SK-N-SH (cell line): ENCODE data around the gene TNRC6C. TPM values are rescaled to one million over a fixed set of nuclear protein-coding genes. Genes with fewer than 3 reads are reported as not detected.

ENCODE experiments used
- CTCF ChIA-PET: fragments of 300-600, 350-600 bp; formaldehyde crosslinking; extraction: SDS; loops from one replicate; lab custom pipeline; 2021; lab: Yijun Ruan, JAX
- POLR2A ChIA-PET: fragments of 350-600 bp; sonication (Branson Sonifier 250); formaldehyde crosslinking; extraction: SDS; loops from one replicate; lab custom pipeline; 2020; ENCODE audit warnings: antibody characterized with exemption, inconsistent platforms; lab: Yijun Ruan, JAX
- DNase-seq: peaks from one replicate; pipeline ENCODE4 v3.0.0; 2012
- H2AFZ ChIP-seq: fragments of 200-600 bp; sonication (generic); 2 replicates; pipeline ENCODE4 v1.8.1; 2016; ENCODE audit warnings: antibody characterized with exemption, mild to moderate bottlenecking, low read depth
- H3F3A ChIP-seq: fragments of 200-600 bp; sonication (generic); replicated peaks from 2 replicates; pipeline ENCODE3; 2016; ENCODE audit warnings: antibody characterized with exemption, mild to moderate bottlenecking; ENCODE audit not compliant: insufficient read depth
- H3K27ac ChIP-seq, 2 experiments: fragments of 200-500 bp in 1 of 2; fragments of 200-600 bp in 1 of 2; sonication (Bioruptor generic) in 1 of 2; sonication (generic), shearing (Covaris generic) in 1 of 2; 2 replicates each; pipeline versions ENCODE4 v1.5.1 to v1.6.1; 2014 to 2016; ENCODE audit warnings: low read depth in 2 of 2, inconsistent platforms in 1 of 2, low read length in 1 of 2, mild to moderate bottlenecking in 1 of 2, mixed read lengths in 1 of 2
- H3K27me3 ChIP-seq: fragments of 200-600 bp; sonication (generic), shearing (Covaris generic); 2 replicates; pipeline ENCODE4 v1.6.1; 2016; ENCODE audit warnings: mixed run types; ENCODE audit not compliant: insufficient read depth
- H3K36me3 ChIP-seq, 2 experiments: fragments of 200-500 bp in 1 of 2; fragments of 200-600 bp in 1 of 2; sonication (Bioruptor generic) in 1 of 2; sonication (generic) in 1 of 2; replicated peaks in 1 of 2; 2 replicates each; pipeline versions ENCODE3 to v1.5.1; 2014 to 2016; ENCODE audit warnings: low read length in 1 of 2, mild to moderate bottlenecking in 1 of 2; ENCODE audit not compliant: insufficient read depth in 2 of 2, control insufficient read depth in 1 of 2
- H3K4me1 ChIP-seq, 2 experiments: fragments of 200-500 bp in 1 of 2; fragments of 200-600 bp in 1 of 2; sonication (Bioruptor generic) in 1 of 2; sonication (generic), shearing (Covaris generic) in 1 of 2; 2 replicates each; pipeline versions ENCODE4 v1.5.1 to v1.6.1; 2014 to 2016; ENCODE audit warnings: low read depth in 1 of 2, low read length in 1 of 2, mixed run types in 1 of 2; ENCODE audit not compliant: insufficient read depth in 2 of 2, control insufficient read depth in 1 of 2
- H3K4me2 ChIP-seq: fragments of 200-600 bp; sonication (generic), shearing (Covaris generic); 2 replicates; pipeline ENCODE4 v1.6.1; 2017; ENCODE audit warnings: mixed run types
- H3K4me3 ChIP-seq, 2 experiments: fragments of 200-500 bp in 1 of 2; fragments of 200-600 bp in 1 of 2; sonication (Bioruptor generic) in 1 of 2; sonication (generic), shearing (Covaris generic) in 1 of 2; 2 replicates each; pipeline versions ENCODE4 v1.5.1 to v1.8.1; 2014 to 2016; ENCODE audit warnings: low read depth in 2 of 2, inconsistent platforms in 1 of 2, low read length in 1 of 2, mild to moderate bottlenecking in 1 of 2, mixed read lengths in 1 of 2, moderate library complexity in 1 of 2
- H3K79me2 ChIP-seq: fragments of 200-600 bp; sonication (generic); 2 replicates; pipeline ENCODE4 v1.8.1; 2017; ENCODE audit warnings: mild to moderate bottlenecking; ENCODE audit not compliant: insufficient read depth
- H3K9ac ChIP-seq: fragments of 200-600 bp; sonication (generic); 2 replicates; pipeline ENCODE4 v1.6.1; 2017; ENCODE audit warnings: mixed run types
- H3K9me2 ChIP-seq: fragments of 200-600 bp; sonication (generic); 2 replicates; pipeline ENCODE4 v1.6.1; 2017; ENCODE audit warnings: mixed run types
- H3K9me3 ChIP-seq: fragments of 200-600 bp; sonication (generic); 2 replicates; pipeline ENCODE4 v1.6.1; 2017; ENCODE audit warnings: mixed run types, mild to moderate bottlenecking, moderate library complexity
- H4K20me1 ChIP-seq: fragments of 200-600 bp; sonication (generic); 2 replicates; pipeline ENCODE4 v1.6.1; 2017; ENCODE audit warnings: mild to moderate bottlenecking, mixed run types; ENCODE audit not compliant: insufficient read depth
- CHD2 ChIP-seq: fragments of 150-350 bp; IDR thresholded peaks from 2 replicates; pipeline ENCODE4 v1.6.1; 2018; ENCODE audit warnings: low read length; ENCODE audit not compliant: partially characterized antibody
- ELF1 ChIP-seq: IDR thresholded peaks from 2 replicates; pipeline ENCODE4 v1.4.0; 2012
- FOSL2 ChIP-seq: IDR thresholded peaks from 2 replicates; pipeline ENCODE4 v1.4.0; 2012; ENCODE audit warnings: low read depth, mild to moderate bottlenecking, moderate library complexity, borderline replicate concordance
- FOXJ3 ChIP-seq: sonication (generic); formaldehyde crosslinking; IDR thresholded peaks from 2 replicates; pipeline ENCODE4 v1.5.1; 2020; ENCODE audit warnings: mild to moderate bottlenecking, missing genetic modification reagents
- FOXM1 ChIP-seq: IDR thresholded peaks from 2 replicates; pipeline ENCODE4 v1.4.0; 2012; ENCODE audit warnings: low read depth, mild to moderate bottlenecking
- MEF2A ChIP-seq: IDR thresholded peaks from 2 replicates; pipeline ENCODE4 v1.4.0; 2012; ENCODE audit warnings: low read depth, borderline replicate concordance
- MXI1 ChIP-seq: IDR thresholded peaks from 2 replicates; pipeline ENCODE4 v1.6.1; 2012; ENCODE audit warnings: mild to moderate bottlenecking, low read depth, low read length, improper control_type of control experiment
- NFIC ChIP-seq: IDR thresholded peaks from 2 replicates; pipeline ENCODE4 v1.4.0; 2012; ENCODE audit warnings: borderline replicate concordance
- NRF1 ChIP-seq: IDR thresholded peaks from 2 replicates; pipeline ENCODE4 v1.6.1; 2012; ENCODE audit warnings: low read depth, mild to moderate bottlenecking, low read length
- POLR2AphosphoS5 ChIP-seq: IDR thresholded peaks from 2 replicates; pipeline ENCODE4 v1.6.1; 2012; ENCODE audit warnings: low read depth, low read length
- SIN3A ChIP-seq: IDR thresholded peaks from 2 replicates; pipeline ENCODE4 v1.6.1; 2012; ENCODE audit warnings: low read depth, mild to moderate bottlenecking, low read length, moderate library complexity, borderline replicate concordance
- TAF1 ChIP-seq: IDR thresholded peaks from 2 replicates; pipeline ENCODE4 v1.6.1; 2012; ENCODE audit warnings: low read depth, mild to moderate bottlenecking, low read length, moderate library complexity, borderline replicate concordance
- TCF12 ChIP-seq: IDR thresholded peaks from 2 replicates; pipeline ENCODE4 v1.4.0; 2012
- TEAD4 ChIP-seq: IDR thresholded peaks from 2 replicates; pipeline ENCODE4 v1.4.0; 2012; ENCODE audit warnings: mild to moderate bottlenecking, borderline replicate concordance; ENCODE audit not compliant: insufficient read depth
- WGBS: methylation state at CpG from one replicate; pipeline ENCODE4 v1.1.6; 2017; ENCODE audit warnings: low lambda C conversion rate; 5-methylcytosine and 5-hydroxymethylcytosine counted together
- polyA plus RNA-seq, 3 experiments: library from polyadenylated mRNA; depleted of rRNA; stranded (reverse); fragments of >200 nt; gene quantifications; 2 replicates each; pipeline ENCODE4 v1.2.3, GENCODE V29; 2012
- TF ChIP-seq, protein P1 (sequence below): IDR thresholded peaks from 2 replicates; pipeline ENCODE4 v1.4.0; 2012; ENCODE audit warnings: low read depth, borderline replicate concordance
- TF ChIP-seq, protein P2 (sequence below): fragments of 150-350 bp; IDR thresholded peaks from 2 replicates; pipeline ENCODE4 v1.6.1; 2017; ENCODE audit warnings: antibody characterized with exemption, low read length, low read depth, borderline replicate concordance
- TF ChIP-seq, protein P3 (sequence below): fragments of 200-600 bp; sonication (generic); IDR thresholded peaks from 2 replicates; pipeline ENCODE4 v1.6.1; 2017; ENCODE audit warnings: antibody characterized with exemption, mild to moderate bottlenecking, moderate library complexity
- TF ChIP-seq, protein P4 (sequence below): IDR thresholded peaks from 2 replicates; pipeline ENCODE4 v1.4.0; 2012; ENCODE audit warnings: low read depth, borderline replicate concordance
- TF ChIP-seq, protein P5 (sequence below): IDR thresholded peaks from 2 replicates; pipeline ENCODE4 v1.4.0; 2012; ENCODE audit warnings: low read depth
- TF ChIP-seq, protein P6 (sequence below): fragments of 150-350 bp; IDR thresholded peaks from 2 replicates; pipeline ENCODE4 v1.6.1; 2016; ENCODE audit warnings: mild to moderate bottlenecking, low read depth, low read length

The TNRC6C gene
- polyA plus RNA-seq, 1 of the 3 experiments (the other 2 are of a cell fraction): 2.2 TPM

DNA sequence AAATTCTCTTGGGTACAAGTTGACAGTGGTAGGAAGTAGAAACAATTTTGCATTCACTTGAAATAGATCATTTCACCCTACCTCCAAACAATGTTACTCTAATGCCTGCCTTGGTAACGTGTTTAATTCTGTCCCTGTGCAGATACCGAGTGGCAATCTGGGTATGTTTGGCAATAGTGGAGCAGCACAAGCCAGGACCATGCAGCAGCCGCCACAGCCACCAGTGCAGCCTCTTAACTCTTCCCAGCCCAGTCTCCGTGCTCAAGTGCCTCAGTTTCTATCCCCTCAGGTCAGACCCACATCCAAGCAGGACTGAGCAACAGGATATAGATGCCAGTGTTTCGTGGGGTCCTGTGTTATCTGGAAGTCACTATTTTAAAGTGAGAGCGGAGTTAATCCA lies 120.8 kb downstream of the TNRC6C start:
- H3K27me3 ChIP-seq: no peaks in the 10 kb centered on the region
- no peaks in the 10 kb centered on the region for H3F3A ChIP-seq
- no peaks in the 10 kb centered on the region for H4K20me1 ChIP-seq
- H3K27ac ChIP-seq: no peak overlapping the region
- CTCF ChIA-PET: no interaction called here
- H3K9me3 ChIP-seq: no peaks in the 10 kb centered on the region
- H2AFZ ChIP-seq: no peak overlapping the region
- H3K4me1 ChIP-seq: no peaks in the 10 kb centered on the region
- POLR2A ChIA-PET: no interaction called here
- H3K4me2 ChIP-seq: no peak overlapping the region
- H3K4me3 ChIP-seq: no peak overlapping the region
- peaks cover 63 to 80% of the 10 kb centered on the region in 2 experiments for H3K36me3 ChIP-seq
- TF ChIP-seq ELF1: no peak
- TF ChIP-seq MXI1: no peak
- no peak for TF ChIP-seq FOXJ3 (CRISPR knock-in tag)
- TF ChIP-seq NRF1: no peak
- no peak for TF ChIP-seq FOXM1
- TF ChIP-seq, protein P1, sequence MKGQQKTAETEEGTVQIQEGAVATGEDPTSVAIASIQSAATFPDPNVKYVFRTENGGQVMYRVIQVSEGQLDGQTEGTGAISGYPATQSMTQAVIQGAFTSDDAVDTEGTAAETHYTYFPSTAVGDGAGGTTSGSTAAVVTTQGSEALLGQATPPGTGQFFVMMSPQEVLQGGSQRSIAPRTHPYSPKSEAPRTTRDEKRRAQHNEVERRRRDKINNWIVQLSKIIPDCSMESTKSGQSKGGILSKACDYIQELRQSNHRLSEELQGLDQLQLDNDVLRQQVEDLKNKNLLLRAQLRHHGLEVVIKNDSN: no peak
- no peak for TF ChIP-seq FOSL2
- TF ChIP-seq, all 33 proteins: peak for 0
- Histone ChIP-seq H3K79me2 (no peaks in the 10 kb centered on the region), H3K9ac (no peak overlapping the region), H3K9me2 (no peaks in the 10 kb centered on the region)
- DNase-seq: no peak
- 95% methylated on average over 6 of the region's 6 CpGs for WGBS

DNA sequence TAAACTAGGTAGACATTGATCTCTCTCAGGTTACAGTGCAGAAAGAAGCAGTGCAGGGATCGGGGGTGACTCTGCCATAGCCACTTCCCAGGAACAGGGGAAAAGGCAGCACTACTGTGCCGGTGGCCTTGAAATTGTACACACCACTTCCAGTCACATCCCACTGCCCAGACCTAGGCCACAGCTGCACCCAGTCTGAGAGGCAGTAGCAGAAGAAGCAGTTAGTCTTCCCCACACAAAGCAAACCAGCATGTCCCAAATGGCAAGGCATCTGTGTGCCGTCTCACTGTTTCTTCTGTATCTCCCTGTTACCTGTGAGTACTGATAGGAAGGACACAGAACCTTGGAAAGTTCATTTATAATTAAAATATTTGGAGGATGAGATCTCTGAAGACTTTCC lies 123.0 kb downstream of the TNRC6C start:
- POLR2A ChIA-PET: no interaction called here
- H3K36me3 ChIP-seq: peaks cover 59 to 73% of the 10 kb centered on the region in 2 experiments
- H3K9ac ChIP-seq: no peak overlapping the region
- no peak overlapping the region for H2AFZ ChIP-seq
- no peak for DNase-seq
- TF ChIP-seq, protein P1: no peak
- TF ChIP-seq, protein P2, sequence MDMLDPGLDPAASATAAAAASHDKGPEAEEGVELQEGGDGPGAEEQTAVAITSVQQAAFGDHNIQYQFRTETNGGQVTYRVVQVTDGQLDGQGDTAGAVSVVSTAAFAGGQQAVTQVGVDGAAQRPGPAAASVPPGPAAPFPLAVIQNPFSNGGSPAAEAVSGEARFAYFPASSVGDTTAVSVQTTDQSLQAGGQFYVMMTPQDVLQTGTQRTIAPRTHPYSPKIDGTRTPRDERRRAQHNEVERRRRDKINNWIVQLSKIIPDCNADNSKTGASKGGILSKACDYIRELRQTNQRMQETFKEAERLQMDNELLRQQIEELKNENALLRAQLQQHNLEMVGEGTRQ: no peak
- no peak for TF ChIP-seq POLR2AphosphoS5
- TF ChIP-seq, protein P3, sequence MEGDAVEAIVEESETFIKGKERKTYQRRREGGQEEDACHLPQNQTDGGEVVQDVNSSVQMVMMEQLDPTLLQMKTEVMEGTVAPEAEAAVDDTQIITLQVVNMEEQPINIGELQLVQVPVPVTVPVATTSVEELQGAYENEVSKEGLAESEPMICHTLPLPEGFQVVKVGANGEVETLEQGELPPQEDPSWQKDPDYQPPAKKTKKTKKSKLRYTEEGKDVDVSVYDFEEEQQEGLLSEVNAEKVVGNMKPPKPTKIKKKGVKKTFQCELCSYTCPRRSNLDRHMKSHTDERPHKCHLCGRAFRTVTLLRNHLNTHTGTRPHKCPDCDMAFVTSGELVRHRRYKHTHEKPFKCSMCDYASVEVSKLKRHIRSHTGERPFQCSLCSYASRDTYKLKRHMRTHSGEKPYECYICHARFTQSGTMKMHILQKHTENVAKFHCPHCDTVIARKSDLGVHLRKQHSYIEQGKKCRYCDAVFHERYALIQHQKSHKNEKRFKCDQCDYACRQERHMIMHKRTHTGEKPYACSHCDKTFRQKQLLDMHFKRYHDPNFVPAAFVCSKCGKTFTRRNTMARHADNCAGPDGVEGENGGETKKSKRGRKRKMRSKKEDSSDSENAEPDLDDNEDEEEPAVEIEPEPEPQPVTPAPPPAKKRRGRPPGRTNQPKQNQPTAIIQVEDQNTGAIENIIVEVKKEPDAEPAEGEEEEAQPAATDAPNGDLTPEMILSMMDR: no peak
- TF ChIP-seq, protein P4, sequence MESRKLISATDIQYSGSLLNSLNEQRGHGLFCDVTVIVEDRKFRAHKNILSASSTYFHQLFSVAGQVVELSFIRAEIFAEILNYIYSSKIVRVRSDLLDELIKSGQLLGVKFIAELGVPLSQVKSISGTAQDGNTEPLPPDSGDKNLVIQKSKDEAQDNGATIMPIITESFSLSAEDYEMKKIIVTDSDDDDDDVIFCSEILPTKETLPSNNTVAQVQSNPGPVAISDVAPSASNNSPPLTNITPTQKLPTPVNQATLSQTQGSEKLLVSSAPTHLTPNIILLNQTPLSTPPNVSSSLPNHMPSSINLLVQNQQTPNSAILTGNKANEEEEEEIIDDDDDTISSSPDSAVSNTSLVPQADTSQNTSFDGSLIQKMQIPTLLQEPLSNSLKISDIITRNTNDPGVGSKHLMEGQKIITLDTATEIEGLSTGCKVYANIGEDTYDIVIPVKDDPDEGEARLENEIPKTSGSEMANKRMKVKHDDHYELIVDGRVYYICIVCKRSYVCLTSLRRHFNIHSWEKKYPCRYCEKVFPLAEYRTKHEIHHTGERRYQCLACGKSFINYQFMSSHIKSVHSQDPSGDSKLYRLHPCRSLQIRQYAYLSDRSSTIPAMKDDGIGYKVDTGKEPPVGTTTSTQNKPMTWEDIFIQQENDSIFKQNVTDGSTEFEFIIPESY: no peak
- TF ChIP-seq NFIC: no peak
- no peak for TF ChIP-seq SIN3A
- TF ChIP-seq, protein P5, sequence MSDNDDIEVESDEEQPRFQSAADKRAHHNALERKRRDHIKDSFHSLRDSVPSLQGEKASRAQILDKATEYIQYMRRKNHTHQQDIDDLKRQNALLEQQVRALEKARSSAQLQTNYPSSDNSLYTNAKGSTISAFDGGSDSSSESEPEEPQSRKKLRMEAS: no peak
- no peak for TF ChIP-seq CHD2
- TF ChIP-seq TCF12: no peak
- no peak for TF ChIP-seq NRF1
- TF ChIP-seq MEF2A: no peak
- TF ChIP-seq TAF1: no peak
- TF ChIP-seq, protein P6, sequence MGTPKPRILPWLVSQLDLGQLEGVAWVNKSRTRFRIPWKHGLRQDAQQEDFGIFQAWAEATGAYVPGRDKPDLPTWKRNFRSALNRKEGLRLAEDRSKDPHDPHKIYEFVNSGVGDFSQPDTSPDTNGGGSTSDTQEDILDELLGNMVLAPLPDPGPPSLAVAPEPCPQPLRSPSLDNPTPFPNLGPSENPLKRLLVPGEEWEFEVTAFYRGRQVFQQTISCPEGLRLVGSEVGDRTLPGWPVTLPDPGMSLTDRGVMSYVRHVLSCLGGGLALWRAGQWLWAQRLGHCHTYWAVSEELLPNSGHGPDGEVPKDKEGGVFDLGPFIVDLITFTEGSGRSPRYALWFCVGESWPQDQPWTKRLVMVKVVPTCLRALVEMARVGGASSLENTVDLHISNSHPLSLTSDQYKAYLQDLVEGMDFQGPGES: no peak
- TF ChIP-seq TEAD4: no peak
- TF ChIP-seq, all 33 proteins: peak for 0
- H3K4me1 ChIP-seq: no peaks in the 10 kb centered on the region
- H3F3A ChIP-seq: no peaks in the 10 kb centered on the region
- no peaks in the 10 kb centered on the region for H3K9me2 ChIP-seq
- no peaks in the 10 kb centered on the region for H3K27me3 ChIP-seq
- H3K79me2 ChIP-seq: no peaks in the 10 kb centered on the region
- CTCF ChIA-PET: interaction anchor here (0.6 kb wide), 1 partner anchor 553 kb away, joined by 3 read pairs; no protein-coding TSS in a partner anchor
- 94% methylated on average over 3 of the region's 3 CpGs for WGBS
- H3K4me2 ChIP-seq: no peak overlapping the region
- no peak overlapping the region for H3K27ac ChIP-seq
- H3K4me3 ChIP-seq: no peak overlapping the region
- no peaks in the 10 kb centered on the region for H4K20me1 ChIP-seq
- no peaks in the 10 kb centered on the region for H3K9me3 ChIP-seq
